Astrocyte (in vitro differentiated cells and primary cell): Measurements from ENCODE around the gene CROCC2. TPM values are rescaled to one million over a fixed set of nuclear protein-coding genes. Genes with fewer than 3 reads are reported as not detected.

Experiments
- DNase-seq: peaks from one replicate; pipeline ENCODE4 v3.0.0-alpha.2; 2010; ENCODE audit warnings: low read depth
- FAIRE-seq: peaks from 2 replicates; lab custom pipeline; 2011; peaks lifted over from hg19 to GRCh38; lab: Jason Lieb, UNC
- H2AFZ ChIP-seq: 2 replicates; pipeline ENCODE4 v1.6.0; 2012; ENCODE audit warnings: low read depth, low read length, inconsistent platforms
- H3K27ac ChIP-seq: 2 replicates; pipeline ENCODE4 v1.5.1; 2011; ENCODE audit warnings: low read depth, low read length, inconsistent platforms
- H3K27me3 ChIP-seq: 2 replicates; pipeline ENCODE4 v1.6.0; 2011; ENCODE audit warnings: low read length, inconsistent platforms; ENCODE audit not compliant: insufficient read depth
- H3K36me3 ChIP-seq: 2 replicates; pipeline ENCODE4 v1.5.1; 2011; ENCODE audit warnings: low read length, inconsistent platforms; ENCODE audit not compliant: insufficient read depth
- H3K4me1 ChIP-seq: 2 replicates; pipeline ENCODE4 v1.5.1; 2011; ENCODE audit warnings: low read length, inconsistent platforms; ENCODE audit not compliant: insufficient read depth
- H3K4me2 ChIP-seq: 2 replicates; pipeline ENCODE4 v1.6.0; 2012; ENCODE audit warnings: low read length, inconsistent platforms
- H3K4me3 ChIP-seq: 2 replicates; pipeline ENCODE4 v1.5.1; 2011; ENCODE audit warnings: low read depth, mild to moderate bottlenecking, low read length, inconsistent platforms; ENCODE audit not compliant: insufficient read depth
- H3K79me2 ChIP-seq: 2 replicates; pipeline ENCODE4 v1.6.0; 2012; ENCODE audit warnings: mild to moderate bottlenecking, low read length, inconsistent platforms; ENCODE audit not compliant: insufficient read depth
- H3K9ac ChIP-seq: 2 replicates; pipeline ENCODE4 v1.6.0; 2012; ENCODE audit warnings: mild to moderate bottlenecking, low read length, inconsistent platforms
- H3K9me3 ChIP-seq: 2 replicates; pipeline ENCODE4 v1.5.1; 2012; ENCODE audit warnings: low read depth, mild to moderate bottlenecking, low read length, inconsistent platforms; ENCODE audit not compliant: insufficient read depth
- H4K20me1 ChIP-seq: 2 replicates; pipeline ENCODE4 v1.6.0; 2012; ENCODE audit warnings: low read length, inconsistent platforms; ENCODE audit not compliant: insufficient read depth
- H3K27ac Mint-ChIP-seq: one replicate; pipeline ENCODE4 v1.8.0; 2021; ENCODE audit warnings: mild to moderate bottlenecking, mixed read lengths; ENCODE audit not compliant: unreplicated experiment
- H3K27me3 Mint-ChIP-seq: one replicate; pipeline ENCODE4 v1.8.0; 2021; ENCODE audit warnings: low read depth, mixed read lengths; ENCODE audit not compliant: unreplicated experiment
- H3K36me3 Mint-ChIP-seq: one replicate; pipeline ENCODE4 v1.8.0; 2021; ENCODE audit warnings: low read depth, mixed read lengths; ENCODE audit not compliant: unreplicated experiment
- H3K4me1 Mint-ChIP-seq: one replicate; pipeline ENCODE4 v1.8.0; 2021; ENCODE audit warnings: low read depth, mixed read lengths; ENCODE audit not compliant: unreplicated experiment
- H3K4me3 Mint-ChIP-seq: one replicate; pipeline ENCODE4 v1.8.0; 2021; ENCODE audit warnings: mild to moderate bottlenecking, moderate library complexity, mixed read lengths; ENCODE audit not compliant: unreplicated experiment
- H3K9me3 Mint-ChIP-seq: one replicate; pipeline ENCODE4 v1.8.0; 2021; ENCODE audit warnings: mild to moderate bottlenecking, mixed read lengths; ENCODE audit not compliant: unreplicated experiment
- CTCF ChIP-seq: IDR thresholded peaks from 2 replicates; pipeline ENCODE4 v1.5.1; 2011; ENCODE audit warnings: low read depth, mild to moderate bottlenecking, inconsistent platforms, low read length, moderate library complexity; ENCODE audit not compliant: insufficient read depth
- EZH2 ChIP-seq: IDR thresholded peaks from 2 replicates; pipeline ENCODE4 v1.6.1; 2012; ENCODE audit warnings: mild to moderate bottlenecking, low read length, inconsistent platforms; ENCODE audit not compliant: insufficient read depth
- total RNA-seq: library from RNA; stranded (reverse); gene quantifications from 2 replicates; pipeline ENCODE4 v1.2.1, GENCODE V29; 2021

The CROCC2 gene
- total RNA-seq, 1 donor from 2014 or later, result not detected

GRCh38 chr2:240970104-240970503 lies 64.0 kb downstream of the CROCC2 start:
- peaks cover 18% of the 10 kb centered on the region for H3K27me3 ChIP-seq
- no peak overlapping the region for H3K4me2 ChIP-seq
- Mint-ChIP-seq H3K27me3 (peaks cover 39% of the 10 kb centered on the region), H3K27ac (no peak overlapping the region), H3K36me3 (no peaks in the 10 kb centered on the region), H3K9me3 (no peaks in the 10 kb centered on the region), H3K4me1 (no peaks in the 10 kb centered on the region), H3K4me3 (no peak overlapping the region)
- no peak overlapping the region for H3K4me3 ChIP-seq
- TF ChIP-seq CTCF (no peak), EZH2 (no peak)
- no peak for DNase-seq
- no peaks in the 10 kb centered on the region for H3K9me3 ChIP-seq
- no peak for FAIRE-seq
- no peaks in the 10 kb centered on the region for H3K4me1 ChIP-seq
- no peak overlapping the region for H3K27ac ChIP-seq
- H4K20me1 ChIP-seq, result no peaks in the 10 kb centered on the region
- no peak overlapping the region for H2AFZ ChIP-seq
- no peak overlapping the region for H3K9ac ChIP-seq
- no peaks in the 10 kb centered on the region for H3K36me3 ChIP-seq
- H3K79me2 ChIP-seq, result no peaks in the 10 kb centered on the region

GRCh38 chr2:240970816-240971215 lies 64.7 kb downstream of the CROCC2 start:
- H3K27me3 Mint-ChIP-seq, result peaks cover 41% of the 10 kb centered on the region
- no peak for DNase-seq
- no peaks in the 10 kb centered on the region for H3K4me1 Mint-ChIP-seq
- Histone ChIP-seq H3K79me2 (no peaks in the 10 kb centered on the region), H4K20me1 (no peaks in the 10 kb centered on the region), H3K27ac (no peak overlapping the region), H2AFZ (no peak overlapping the region), H3K27me3 (peaks cover 22% of the 10 kb centered on the region), H3K4me3 (no peak overlapping the region), H3K4me1 (no peaks in the 10 kb centered on the region), H3K36me3 (no peaks in the 10 kb centered on the region), H3K9ac (no peak overlapping the region), H3K9me3 (no peaks in the 10 kb centered on the region), H3K4me2 (no peak overlapping the region)
- no peak overlapping the region for H3K4me3 Mint-ChIP-seq
- FAIRE-seq, result no peak
- H3K27ac Mint-ChIP-seq, result no peak overlapping the region
- no peaks in the 10 kb centered on the region for H3K36me3 Mint-ChIP-seq
- TF ChIP-seq EZH2, result no peak
- no peak for TF ChIP-seq CTCF
- H3K9me3 Mint-ChIP-seq, result no peaks in the 10 kb centered on the region

- no peaks in the 10 kb centered on the region for H3K4me1 Mint-ChIP-seq
- FAIRE-seq (no peak), DNase-seq (no peak)
- no peak for TF ChIP-seq CTCF
- no peak for TF ChIP-seq EZH2
- Histone ChIP-seq H2AFZ (no peak overlapping the region), H3K27me3 (peaks cover 22% of the 10 kb centered on the region), H3K9ac (no peak overlapping the region), H3K9me3 (no peaks in the 10 kb centered on the region), H3K36me3 (no peaks in the 10 kb centered on the region), H3K4me3 (no peak overlapping the region), H3K4me2 (no peak overlapping the region), H3K4me1 (no peaks in the 10 kb centered on the region), H3K27ac (no peak overlapping the region), H4K20me1 (no peaks in the 10 kb centered on the region), H3K79me2 (no peaks in the 10 kb centered on the region)
- no peaks in the 10 kb centered on the region for H3K9me3 Mint-ChIP-seq
- no peaks in the 10 kb centered on the region for H3K36me3 Mint-ChIP-seq
- peaks cover 41% of the 10 kb centered on the region for H3K27me3 Mint-ChIP-seq
- H3K4me3 Mint-ChIP-seq, result no peak overlapping the region
- H3K27ac Mint-ChIP-seq, result no peak overlapping the region
Measured at GRCh38 chr2:240972201-240972600, 66.1 kb downstream of the CROCC2 start.
